Mesenchymal stem cell (in vitro differentiated cells and primary cell): Measurements from ENCODE around the gene GNB3.

Experiments
- DNase-seq: peaks from one replicate; pipeline ENCODE4 v3.0.0-alpha.2; 2013
- H2AFZ ChIP-seq: one replicate; pipeline ENCODE4 v1.6.1; 2013; ENCODE audit warnings: low read depth, mild to moderate bottlenecking, control low read depth, inconsistent platforms, low read length, moderate library complexity
- H2AK5ac ChIP-seq: 2 replicates; pipeline ENCODE4 v1.6.1; 2013; ENCODE audit warnings: low read length, moderate library complexity, mild to moderate bottlenecking, inconsistent platforms; ENCODE audit not compliant: severe bottlenecking
- H2BK120ac ChIP-seq: one replicate; pipeline ENCODE4 v1.6.1; 2013; ENCODE audit warnings: low read depth, mild to moderate bottlenecking, inconsistent platforms, low read length, moderate library complexity
- H2BK12ac ChIP-seq, 2 experiments: one replicate each; pipeline ENCODE4 v1.6.1; 2013; ENCODE audit warnings: inconsistent platforms in 2 of 2, low read length in 2 of 2, mild to moderate bottlenecking in 2 of 2, moderate library complexity in 2 of 2, control low read depth in 1 of 2
- H2BK15ac ChIP-seq: one replicate; pipeline ENCODE4 v1.6.1; 2013; ENCODE audit warnings: mild to moderate bottlenecking, low read depth, inconsistent platforms; ENCODE audit not compliant: poor library complexity, severe bottlenecking
- H2BK5ac ChIP-seq: 2 replicates; pipeline ENCODE4 v1.6.1; 2013; ENCODE audit warnings: low read depth, mild to moderate bottlenecking, low read length, control low read depth, inconsistent platforms; ENCODE audit not compliant: poor library complexity, severe bottlenecking
- H3K14ac ChIP-seq, 2 experiments: one replicate each; pipeline ENCODE4 v1.6.1; 2013; ENCODE audit warnings: inconsistent platforms in 2 of 2, low read length in 2 of 2, control low read depth in 1 of 2, mild to moderate bottlenecking in 1 of 2, moderate library complexity in 1 of 2
- H3K18ac ChIP-seq, 2 experiments: one replicate each; pipeline ENCODE4 v1.6.1; 2013; ENCODE audit warnings: inconsistent platforms in 2 of 2, low read length in 2 of 2, control low read depth in 1 of 2, low read depth in 1 of 2, mild to moderate bottlenecking in 1 of 2
- H3K23ac ChIP-seq, 2 experiments: one replicate each; pipeline ENCODE4 v1.6.1; 2013; ENCODE audit warnings: inconsistent platforms in 2 of 2, low read length in 2 of 2, mild to moderate bottlenecking in 2 of 2, moderate library complexity in 2 of 2, control low read depth in 1 of 2
- H3K27ac ChIP-seq: 2 replicates; pipeline ENCODE4 v1.5.1; 2013; ENCODE audit warnings: mild to moderate bottlenecking, moderate library complexity, low read length, control low read depth, inconsistent platforms; ENCODE audit not compliant: poor library complexity, severe bottlenecking
- H3K27me3 ChIP-seq, 2 experiments: 2 replicates each; pipeline versions ENCODE4 v1.6.1 to v1.7.0; 2013; ENCODE audit warnings: low read length in 2 of 2, mild to moderate bottlenecking in 2 of 2, moderate library complexity in 2 of 2, control low read depth in 1 of 2, inconsistent platforms in 1 of 2; ENCODE audit not compliant: control insufficient read depth in 1 of 2, insufficient read depth in 1 of 2
- H3K36me3 ChIP-seq, 2 experiments: 2 replicates each; pipeline versions ENCODE4 v1.6.1 to v1.7.0; 2013; ENCODE audit warnings: low read length in 2 of 2, control low read depth in 1 of 2, inconsistent platforms in 1 of 2, low read depth in 1 of 2, mild to moderate bottlenecking in 1 of 2; ENCODE audit not compliant: insufficient read depth in 2 of 2, control insufficient read depth in 1 of 2
- H3K4ac ChIP-seq, 2 experiments: one replicate each; pipeline ENCODE4 v1.6.1; 2013; ENCODE audit warnings: inconsistent platforms in 2 of 2, low read length in 2 of 2, mild to moderate bottlenecking in 2 of 2, moderate library complexity in 2 of 2, control low read depth in 1 of 2, low read depth in 1 of 2
- H3K4me1 ChIP-seq: 2 replicates; pipeline ENCODE4 v1.6.1; 2013; ENCODE audit warnings: low read depth, low read length, control low read depth; ENCODE audit not compliant: control insufficient read depth, insufficient read depth
- H3K4me2 ChIP-seq: 2 replicates; pipeline ENCODE4 v1.6.1; 2013; ENCODE audit warnings: low read length, mild to moderate bottlenecking, inconsistent platforms; ENCODE audit not compliant: poor library complexity, severe bottlenecking
- H3K4me3 ChIP-seq, 2 experiments: 2 replicates each; pipeline versions ENCODE4 v1.5.1 to v1.7.0; 2013; ENCODE audit warnings: low read length in 2 of 2, mild to moderate bottlenecking in 2 of 2, control low read depth in 1 of 2, low read depth in 1 of 2; ENCODE audit not compliant: insufficient read depth in 1 of 2
- H3K79me1 ChIP-seq: replicated peaks from 2 replicates; pipeline ENCODE4 v1.6.1; 2013; ENCODE audit warnings: mild to moderate bottlenecking, control low read depth, low read length, inconsistent platforms; ENCODE audit not compliant: poor library complexity, severe bottlenecking
- H3K9ac ChIP-seq: 2 replicates; pipeline ENCODE4 v1.7.0; 2013; ENCODE audit warnings: mild to moderate bottlenecking, low read length, moderate library complexity
- H3K9me3 ChIP-seq: 2 replicates; pipeline ENCODE4 v1.7.0; 2013; ENCODE audit warnings: mild to moderate bottlenecking, low read length; ENCODE audit not compliant: control insufficient read depth
- H4K8ac ChIP-seq: one replicate; pipeline ENCODE4 v1.6.1; 2013; ENCODE audit warnings: inconsistent platforms, mild to moderate bottlenecking, low read length, moderate library complexity
- H4K91ac ChIP-seq: one replicate; pipeline ENCODE4 v1.6.1; 2013; ENCODE audit warnings: mild to moderate bottlenecking, low read length, inconsistent platforms
- WGBS: methylation state at CpG from one replicate; pipeline ENCODE4 v1.1.7; 2013; ENCODE audit warnings: mixed read lengths; 5-methylcytosine and 5-hydroxymethylcytosine counted together

Gene GNB3

DNA sequence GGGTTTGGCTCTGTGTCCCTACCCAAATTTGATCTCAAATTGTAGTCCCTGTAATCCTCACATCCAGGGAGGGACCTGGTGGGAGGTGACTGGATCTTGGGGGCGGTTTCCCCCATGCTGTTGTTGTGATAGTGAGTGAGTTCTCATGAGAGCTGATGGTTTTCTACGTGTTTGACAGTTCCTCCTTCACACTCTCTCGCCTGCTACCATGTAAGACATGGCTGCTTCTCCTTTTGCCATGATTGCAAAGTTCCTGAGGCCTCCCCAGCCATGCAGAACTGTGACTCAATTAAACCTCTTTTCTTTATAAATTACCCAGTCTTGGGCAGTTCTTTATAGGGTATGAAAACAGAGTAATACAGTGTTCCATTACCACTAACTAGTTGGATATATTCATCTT is 53.6 kb downstream of the GNB3 start:
- Histone ChIP-seq H3K4ac (no peak overlapping the region), H3K14ac (no peak overlapping the region), H3K4me2 (no peak overlapping the region), H3K27me3 (no peaks in the 10 kb centered on the region), H3K4me1 (peaks cover 4% of the 10 kb centered on the region), H2AK5ac (no peak overlapping the region), H3K23ac (no peak overlapping the region), H3K9ac (no peak overlapping the region), H3K4me3 (no peak overlapping the region), H2BK5ac (no peak overlapping the region), H2BK12ac (no peak overlapping the region), H2AFZ (no peak overlapping the region), H3K18ac (no peak overlapping the region), H2BK120ac (no peak overlapping the region), H4K91ac (no peak overlapping the region), H3K27ac (no peak overlapping the region), H3K9me3 (no peaks in the 10 kb centered on the region), H3K79me1 (no peaks in the 10 kb centered on the region), H3K36me3 (no peaks in the 10 kb centered on the region), H2BK15ac (no peak overlapping the region), H4K8ac (no peak overlapping the region)
- no CpG with 5 or more reads among the region's 3 CpGs for WGBS
- DNase-seq, result no peak
